BE2C (cell line): ENCODE measurements around the gene TCTN1.
A peak's percentile ranks its signal among the peaks of the same experiment; 100 is the strongest.

ENCODE experiments used
- DNase-seq: peaks from one replicate; pipeline ENCODE4 v3.0.0-alpha.2; 2020
- H3K27me3 ChIP-seq: fragments of 250-450 bp; sonication (Bioruptor Pico); 2 replicates; pipeline ENCODE4 v1.5.1; 2020; ENCODE audit warnings: mild to moderate bottlenecking
- H3K36me3 ChIP-seq: fragments of 250-450 bp; sonication (Bioruptor Pico); 2 replicates; pipeline ENCODE4 v1.5.1; 2020; ENCODE audit warnings: mild to moderate bottlenecking
- H3K4me1 ChIP-seq: fragments of 250-450 bp; sonication (Bioruptor Pico); 2 replicates; pipeline ENCODE4 v1.5.1; 2020
- H3K4me3 ChIP-seq: 2 replicates; pipeline ENCODE4 v1.5.1; 2011; ENCODE audit warnings: low read depth, low read length
- H3K9me3 ChIP-seq: fragments of 250-450 bp; sonication (Bioruptor Pico); 2 replicates; pipeline ENCODE4 v1.5.1; 2020
- CTCF ChIP-seq: IDR thresholded peaks from 2 replicates; pipeline ENCODE4 v1.5.1; 2012; ENCODE audit warnings: mild to moderate bottlenecking, low read depth, low read length

TCTN1 gene

DNA sequence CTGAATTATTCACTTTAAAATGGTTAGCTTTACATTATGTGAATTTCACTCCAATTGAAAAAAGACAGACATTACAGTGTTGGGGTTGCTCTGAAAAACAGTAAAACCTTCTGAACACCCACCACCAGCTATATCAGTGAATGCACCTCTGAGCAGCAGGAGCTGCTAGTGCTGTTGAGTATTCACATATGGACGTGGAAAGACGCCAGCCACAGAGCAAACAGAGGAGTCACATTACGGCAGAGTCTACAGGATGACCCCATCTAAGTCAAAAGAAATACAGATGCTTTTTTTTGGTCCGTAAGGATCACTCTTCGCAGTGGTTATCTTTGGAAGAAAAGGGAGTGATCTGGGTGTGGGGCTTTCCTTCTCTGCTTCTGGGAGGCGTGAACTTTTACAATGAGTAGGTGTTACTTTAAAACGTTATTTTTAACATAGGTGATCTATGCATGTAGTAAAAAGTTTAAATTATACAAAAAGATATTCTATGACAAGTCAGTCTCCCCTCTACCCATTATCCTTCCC lies 70.4 kb downstream of the TCTN1 start:
- TF ChIP-seq CTCF = no peak
- H3K9me3 ChIP-seq = no peaks in the 10 kb centered on the region
- H3K36me3 ChIP-seq = no peaks in the 10 kb centered on the region
- H3K4me1 ChIP-seq = no peaks in the 10 kb centered on the region
- H3K4me3 ChIP-seq = no peak overlapping the region
- no peaks in the 10 kb centered on the region for H3K27me3 ChIP-seq
- DNase-seq = no peak

DNA sequence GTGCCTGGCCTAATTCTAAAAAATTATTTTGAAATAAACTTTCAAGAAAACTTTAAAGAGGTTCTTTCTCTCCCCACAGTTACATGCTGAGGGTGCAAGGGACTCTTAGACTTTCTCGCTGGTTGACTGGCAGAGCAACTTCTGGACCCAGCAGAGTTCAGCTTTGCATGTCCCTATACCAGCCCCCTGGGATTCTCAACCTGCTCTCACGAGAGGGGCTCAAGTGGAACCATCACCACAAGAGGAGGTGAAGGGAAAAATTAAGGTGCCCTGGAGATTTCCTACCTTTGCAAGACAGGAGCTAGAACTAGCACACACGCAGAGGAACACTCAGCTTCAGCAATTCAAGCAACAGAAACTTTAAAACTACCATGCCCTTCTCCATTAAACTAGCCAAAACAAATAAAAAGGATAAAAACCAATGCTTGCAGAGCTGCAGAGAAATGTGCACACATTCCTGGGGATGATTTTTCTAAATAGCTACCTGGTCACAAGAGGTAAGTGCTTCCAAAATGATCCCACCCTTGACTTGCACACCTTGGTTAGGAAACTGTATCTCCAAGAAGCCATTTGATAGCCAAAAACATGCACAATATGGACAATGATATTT lies 72.5 kb downstream of the TCTN1 start:
- no peak for DNase-seq
- no peaks in the 10 kb centered on the region for H3K9me3 ChIP-seq
- H3K27me3 ChIP-seq = no peaks in the 10 kb centered on the region
- TF ChIP-seq CTCF = no peak
- H3K36me3 ChIP-seq = no peaks in the 10 kb centered on the region
- H3K4me1 ChIP-seq = no peaks in the 10 kb centered on the region
- no peak overlapping the region for H3K4me3 ChIP-seq

GRCh38 chr12:110687396-110688169 lies 73.7 kb downstream of the TCTN1 start:
- DNase-seq = no peak
- no peaks in the 10 kb centered on the region for H3K27me3 ChIP-seq
- TF ChIP-seq CTCF = no peak
- H3K4me3 ChIP-seq = no peak overlapping the region
- H3K4me1 ChIP-seq = no peaks in the 10 kb centered on the region
- H3K9me3 ChIP-seq = no peaks in the 10 kb centered on the region
- H3K36me3 ChIP-seq = no peaks in the 10 kb centered on the region

DNA sequence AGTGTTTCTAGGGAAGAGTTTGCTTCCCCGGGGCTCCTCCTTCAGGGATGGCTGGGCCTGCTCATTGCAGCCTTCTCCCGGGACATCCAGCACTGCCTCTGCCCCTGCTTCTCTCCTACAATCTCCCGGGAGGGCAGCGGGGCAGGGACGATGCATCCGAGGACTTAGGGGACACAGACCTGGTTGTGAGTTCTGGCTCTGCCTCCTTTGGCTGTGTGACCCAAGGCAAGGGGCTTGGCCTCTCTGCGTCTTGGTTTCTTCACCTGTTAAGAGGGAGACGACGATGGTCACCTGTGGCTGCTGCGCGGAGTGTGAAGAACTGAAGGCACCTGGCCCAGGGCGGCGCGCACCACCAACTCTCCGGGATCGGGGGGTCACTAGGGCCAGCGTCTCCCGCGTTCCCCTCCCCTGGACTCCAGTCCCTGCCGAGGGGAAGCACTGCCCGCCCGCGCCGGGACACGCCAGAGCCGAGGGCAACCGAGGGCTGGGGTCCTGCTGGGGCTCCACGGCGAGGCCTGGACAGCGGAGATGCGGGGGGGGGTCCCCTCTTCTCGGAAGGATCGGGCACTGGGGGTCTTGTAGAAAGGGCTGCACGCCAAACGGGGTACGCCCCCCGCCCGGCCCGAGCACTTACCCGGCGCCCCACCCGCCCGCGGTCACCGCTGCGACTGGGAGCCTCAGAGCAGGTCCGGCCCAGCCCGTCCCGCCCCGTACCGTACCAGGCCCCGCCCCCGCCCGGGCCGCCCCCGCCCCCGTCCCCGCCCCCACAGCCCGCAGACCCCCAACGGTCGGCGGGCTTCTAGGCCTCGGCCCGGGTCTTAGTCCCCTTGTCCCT lies 74.7 kb downstream of the TCTN1 start, which contains the start of gene HVCN1:
Gene HVCN1 (minus strand): TSS at position 670 of the 835 bp plus-strand sequence. CDS start 5,870 bp downstream, outside the sequence.
- TF ChIP-seq CTCF = no peak
- Histone ChIP-seq H3K9me3 (no peaks in the 10 kb centered on the region), H3K27me3 (no peaks in the 10 kb centered on the region), H3K4me3 (peak within 1 kb of the TSS; percentile 31), H3K36me3 (no peaks in the 10 kb centered on the region), H3K4me1 (no peaks in the 10 kb centered on the region)
- DNase-seq = no peak

DNA sequence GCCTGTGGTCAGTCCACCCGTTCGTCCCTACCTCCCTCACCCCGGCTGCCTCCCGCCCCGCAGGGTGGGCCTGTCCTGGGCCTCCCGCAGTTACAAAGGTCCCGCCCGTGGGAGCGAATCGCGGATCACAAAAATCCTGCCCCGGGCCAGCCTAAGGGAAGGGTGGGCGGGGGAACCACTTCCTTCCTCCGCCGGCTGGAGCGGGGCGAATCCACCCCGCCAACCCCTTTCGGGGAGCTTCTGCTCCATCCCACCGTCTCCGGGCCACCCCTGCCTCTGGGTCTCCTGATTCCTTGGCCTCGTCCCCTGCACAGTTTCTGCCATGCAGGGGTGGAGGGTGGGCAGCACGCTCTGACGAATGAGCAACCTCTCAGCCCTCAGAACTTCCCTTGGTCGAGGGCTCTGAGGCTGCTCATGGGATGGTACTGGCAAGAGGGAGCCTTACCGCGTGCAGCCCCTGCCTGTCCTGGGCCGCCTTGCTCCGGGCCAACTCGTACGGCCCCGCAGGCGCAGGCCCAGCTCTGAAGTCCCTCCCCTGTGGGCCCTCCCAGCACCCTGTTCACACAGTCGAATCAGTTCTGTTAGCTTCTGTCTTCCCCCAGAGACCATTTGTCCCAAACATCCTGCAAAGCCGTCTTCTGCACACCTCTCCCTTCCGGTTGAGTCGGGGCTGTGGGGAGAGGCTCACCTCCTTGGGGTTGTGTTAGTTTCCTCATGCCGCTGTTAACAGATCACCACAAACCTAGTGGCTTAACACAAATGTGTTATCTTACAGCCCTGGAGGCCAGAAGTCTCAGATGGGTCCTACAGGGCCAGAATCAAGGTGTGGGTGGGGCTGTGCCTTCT lies 75.6 kb downstream of the TCTN1 start:
- H3K4me3 ChIP-seq = no peak overlapping the region
- no peaks in the 10 kb centered on the region for H3K36me3 ChIP-seq
- H3K4me1 ChIP-seq = peaks cover 6% of the 10 kb centered on the region
- no peaks in the 10 kb centered on the region for H3K9me3 ChIP-seq
- H3K27me3 ChIP-seq = no peaks in the 10 kb centered on the region
- no peak for TF ChIP-seq CTCF
- DNase-seq = no peak
